NCI-H748 (cell line): ENCODE measurements around the gene CELA1.

ENCODE experiments used
- DNase-seq: peaks from one replicate; lab custom pipeline; 2025; ENCODE audit not compliant: unreplicated experiment; lab: John Stamatoyannopoulos, UW

Gene CELA1

GRCh38 chr12:51377099-51377984 is 30.9 kb upstream of the CELA1 start:
- no peak for DNase-seq

- no peak for DNase-seq
Measured at GRCh38 chr12:51374856-51375255, 28.4 kb upstream of the CELA1 start.

- no peak for DNase-seq
Measured at GRCh38 chr12:51374361-51374760, 27.9 kb upstream of the CELA1 start.

GRCh38 chr12:51373187-51373586 is 26.7 kb upstream of the CELA1 start:
- DNase-seq, result no peak

GRCh38 chr12:51372021-51372420 is 25.5 kb upstream of the CELA1 start:
- no peak for DNase-seq

DNA sequence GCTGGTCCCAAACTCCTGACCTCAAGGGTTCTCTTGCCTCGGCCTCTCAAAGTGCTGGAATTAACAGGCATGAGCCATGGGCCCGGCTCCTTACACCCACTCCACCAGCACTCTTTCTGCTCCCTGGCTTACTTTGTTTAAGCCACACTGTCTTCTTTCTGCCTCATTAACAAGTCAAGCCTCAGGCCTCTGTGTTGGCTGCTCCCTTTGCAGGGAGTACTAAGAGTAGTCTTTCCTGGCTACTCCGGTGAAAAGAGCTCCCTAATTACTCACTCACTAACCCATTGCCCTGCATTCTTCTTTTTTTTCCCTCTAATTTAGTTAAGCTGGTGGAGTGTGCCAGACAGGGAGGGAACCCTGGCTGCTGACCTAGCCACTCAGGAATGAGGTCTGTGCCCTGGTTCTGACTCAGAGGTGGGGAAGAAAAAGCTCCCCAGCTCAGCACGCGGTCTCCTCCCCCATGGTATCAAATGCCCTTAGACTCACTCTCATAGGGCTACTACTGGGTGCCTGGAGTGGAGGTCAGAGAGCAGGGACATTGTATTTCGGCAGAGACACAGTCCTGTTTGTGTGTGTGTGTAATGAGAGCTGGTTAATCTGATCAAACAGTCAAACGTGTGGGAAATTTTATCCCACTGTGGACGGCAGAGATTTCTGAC is 24.9 kb upstream of the CELA1 start:
- no peak for DNase-seq

GRCh38 chr12:51370667-51371066 is 24.2 kb upstream of the CELA1 start:
- DNase-seq, result no peak

DNA sequence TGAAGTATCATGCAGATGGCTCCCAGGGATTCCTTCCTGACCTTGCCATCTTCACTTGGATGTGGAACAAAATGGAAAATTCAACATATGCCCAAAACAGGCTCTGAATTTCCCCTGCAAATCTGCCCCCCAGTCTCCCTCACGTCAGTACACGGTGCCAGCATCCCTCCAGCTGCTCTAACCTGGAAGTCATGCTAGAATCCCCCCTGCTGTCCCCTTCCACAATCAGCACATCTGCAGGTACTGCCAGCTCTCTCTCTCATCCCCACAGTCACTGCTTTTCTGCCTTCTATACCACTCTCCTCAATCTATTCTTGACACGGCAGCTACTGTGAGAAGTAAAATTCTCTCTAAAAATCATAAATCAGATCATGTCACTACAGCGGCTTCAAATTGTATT is 23.1 kb upstream of the CELA1 start:
- DNase-seq, result no peak

- DNase-seq, result no peak
Measured at GRCh38 chr12:51368640-51369517, 22.4 kb upstream of the CELA1 start.

GRCh38 chr12:51365276-51365675 is 18.8 kb upstream of the CELA1 start:
- no peak for DNase-seq

GRCh38 chr12:51364001-51364400 is 17.5 kb upstream of the CELA1 start:
- no peak for DNase-seq

- no peak for DNase-seq
Measured at GRCh38 chr12:51362747-51363342, 16.4 kb upstream of the CELA1 start.

GRCh38 chr12:51362307-51362706 is 15.8 kb upstream of the CELA1 start:
- DNase-seq, result no peak

- no peak for DNase-seq
Measured at GRCh38 chr12:51361161-51362016, 14.9 kb upstream of the CELA1 start.

- DNase-seq, result no peak
Measured at GRCh38 chr12:51360315-51360714, 13.8 kb upstream of the CELA1 start.

DNA sequence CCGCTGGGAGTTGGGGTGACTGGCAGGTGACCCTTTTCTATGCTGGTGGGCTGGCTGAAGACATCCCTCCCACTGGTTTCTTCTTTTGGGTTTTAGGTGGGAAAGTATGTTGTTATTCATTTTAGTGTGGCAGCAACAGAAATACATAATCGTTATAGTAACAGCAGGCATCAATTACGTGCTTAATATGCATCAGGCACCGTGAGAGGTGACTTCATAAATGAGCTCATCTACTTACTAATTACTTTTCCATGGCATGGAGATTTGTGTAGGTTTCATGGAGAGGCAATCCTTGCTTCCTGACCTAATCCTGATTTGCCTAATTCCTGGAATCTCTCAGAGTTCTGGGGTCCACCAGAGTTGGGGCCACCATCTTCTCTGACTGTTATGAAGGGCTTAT is 13.4 kb upstream of the CELA1 start:
- DNase-seq, result no peak

GRCh38 chr12:51358496-51358895 is 12.0 kb upstream of the CELA1 start:
- no peak for DNase-seq

DNA sequence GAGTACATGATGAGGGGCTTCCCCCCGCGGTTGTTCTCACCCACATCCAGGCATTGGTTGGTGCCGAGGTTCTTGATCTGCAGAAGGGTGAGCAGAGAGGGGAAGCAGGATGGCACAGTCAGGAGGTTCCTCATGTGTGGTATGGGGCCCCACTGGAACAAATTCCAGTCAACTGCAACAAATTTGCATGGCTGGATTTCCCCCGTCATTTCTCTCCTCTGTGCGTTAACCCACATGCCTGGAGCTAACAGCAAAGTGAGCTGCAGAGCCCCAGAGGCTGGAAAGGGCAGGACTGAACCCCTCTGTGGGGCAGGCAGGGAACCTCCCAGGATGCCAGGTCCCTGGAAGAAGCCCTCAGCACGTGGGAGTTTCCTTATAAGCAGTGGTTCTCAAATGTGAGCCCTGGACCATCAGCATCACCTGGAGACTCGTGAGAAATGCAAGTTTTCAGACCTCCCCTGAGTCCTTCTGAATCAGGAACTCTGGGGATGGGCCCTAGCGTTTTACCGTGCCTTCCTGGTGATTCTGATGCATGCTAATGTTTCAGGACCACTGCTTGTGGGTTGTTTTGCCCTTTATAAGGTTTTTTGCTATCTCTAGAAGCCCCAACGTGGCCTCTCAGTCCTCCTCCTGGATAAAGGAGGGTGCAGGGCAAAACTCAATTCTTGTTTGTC is 11.0 kb upstream of the CELA1 start:
- DNase-seq, result no peak

GRCh38 chr12:51351913-51352532 is 5.5 kb upstream of the CELA1 start:
- peak; percentile 68 for DNase-seq
